K562 (cell line): Measurements from ENCODE around the gene YIPF2. TPM values are rescaled to one million over a fixed set of nuclear protein-coding genes. Genes with fewer than 3 reads are reported as not detected.

Source experiments
- ATAC-seq: fragments of 200-7000 bp; cut with Tn5 transposase; 3 replicates; pipeline ENCODE4 v1.9.1; 2020; ENCODE audit warnings: moderate library complexity
- BruUV-seq: library from RNA; stranded (reverse); fragments of 400-500 nt; replicated peaks from 2 replicates; lab custom pipeline; 2021; lab: Mats Ljungman, UMichigan
- CTCF ChIA-PET: fragments of 300-600 bp; formaldehyde crosslinking; extraction: SDS; loops from one replicate; lab custom pipeline; 2021; ENCODE audit warnings: low intra/inter-chr PET ratio; lab: Yijun Ruan, JAX
- POLR2A ChIA-PET: fragments of 300-600, 350-650 bp; sonication (Branson Sonifier 250); formaldehyde crosslinking; extraction: SDS; loops from one replicate; lab custom pipeline; 2021; ENCODE audit warnings: antibody characterized with exemption, inconsistent platforms; lab: Yijun Ruan, JAX
- DNase-seq, 4 experiments: peaks; one replicate each; pipeline versions ENCODE4 v3.0.0 to v3.0.0-alpha.2; 2011 to 2018; ENCODE audit warnings: low spot score in 3 of 4, mixed read lengths in 3 of 4; ENCODE audit errors: extremely low read depth in 1 of 4
- FAIRE-seq: peaks from 2 replicates; lab custom pipeline; 2011; peaks lifted over from hg19 to GRCh38; lab: Jason Lieb, UNC
- H2AFZ ChIP-seq: 2 replicates; pipeline ENCODE4 v1.6.0; 2011; ENCODE audit warnings: low read depth, low read length, control low read depth, inconsistent platforms
- H3K27ac ChIP-seq: fragments of 200-600 bp; 3 replicates; pipeline ENCODE4 v1.8.0; 2011; ENCODE audit warnings: low read depth, mild to moderate bottlenecking, control low read depth, inconsistent platforms, low read length, moderate library complexity, mixed read lengths; ENCODE audit errors: extremely low read depth
- H3K27me3 ChIP-seq, 2 experiments: fragments of 300-600 bp in 1 of 2; 2 replicates in 1 of 2; 3 replicates in 1 of 2; pipeline versions ENCODE4 v1.6.0 to v1.8.0; 2011; ENCODE audit warnings: inconsistent platforms in 2 of 2, low read length in 2 of 2, mild to moderate bottlenecking in 1 of 2, mixed read lengths in 1 of 2, moderate library complexity in 1 of 2; ENCODE audit not compliant: control insufficient read depth in 2 of 2, insufficient read depth in 2 of 2
- H3K36me3 ChIP-seq: fragments of 300-600 bp; 3 replicates; pipeline ENCODE4 v1.8.0; 2011; ENCODE audit warnings: mild to moderate bottlenecking, low read length, inconsistent platforms; ENCODE audit not compliant: control insufficient read depth, insufficient read depth
- H3K4me1 ChIP-seq, 2 experiments: fragments of 200-600 bp in 1 of 2; replicated peaks in 1 of 2; 2 replicates in 1 of 2; 3 replicates in 1 of 2; pipeline versions ENCODE4 v1.5.1 to v1.8.0; 2011; ENCODE audit warnings: inconsistent platforms in 2 of 2, low read length in 2 of 2, mild to moderate bottlenecking in 1 of 2, mixed read lengths in 1 of 2, moderate library complexity in 1 of 2; ENCODE audit not compliant: control insufficient read depth in 2 of 2, insufficient read depth in 2 of 2
- H3K4me2 ChIP-seq: 2 replicates; pipeline ENCODE4 v1.6.1; 2011; ENCODE audit warnings: low read length, control low read depth, inconsistent platforms, mixed read lengths; ENCODE audit not compliant: insufficient read depth
- H3K4me3 ChIP-seq: fragments of 200-600 bp; sonication (generic), shearing (Covaris generic); 2 replicates; pipeline ENCODE4 v1.5.1; 2016; ENCODE audit warnings: control low read depth, inconsistent platforms
- H3K79me2 ChIP-seq: fragments of 200-600 bp; 3 replicates; pipeline ENCODE4 v1.8.0; 2011; ENCODE audit warnings: low read length, inconsistent platforms; ENCODE audit not compliant: control insufficient read depth, insufficient read depth
- H3K9ac ChIP-seq, 2 experiments: 2 replicates each; pipeline versions ENCODE4 v1.6.0 to v1.6.1; 2011; ENCODE audit warnings: low read depth in 2 of 2, low read length in 2 of 2, control low read depth in 1 of 2, inconsistent platforms in 1 of 2, mild to moderate bottlenecking in 1 of 2, mixed read lengths in 1 of 2; ENCODE audit not compliant: insufficient read depth in 1 of 2
- H3K9me1 ChIP-seq: one replicate; pipeline ENCODE4 v1.6.0; 2011; ENCODE audit warnings: inconsistent platforms, mild to moderate bottlenecking, low read length, moderate library complexity; ENCODE audit not compliant: control insufficient read depth, insufficient read depth
- H3K9me3 ChIP-seq: replicated peaks from 2 replicates; pipeline ENCODE4 v1.5.1; 2011; ENCODE audit warnings: low read depth, low read length, inconsistent platforms; ENCODE audit not compliant: control insufficient read depth, insufficient read depth
- H4K20me1 ChIP-seq: replicated peaks from 2 replicates; pipeline ENCODE4 v1.6.1; 2011; ENCODE audit warnings: low read length, inconsistent platforms, mixed read lengths; ENCODE audit not compliant: control insufficient read depth, insufficient read depth
- HNRNPL ChIP-seq: fragments of 200-400 bp; formaldehyde crosslinking; IDR thresholded peaks from 2 replicates; pipeline ENCODE4 v1.6.1; 2017; ENCODE audit warnings: low read depth, mild to moderate bottlenecking, low read length
- MTA1 ChIP-seq: fragments of 450-650 bp; IDR thresholded peaks from 2 replicates; pipeline ENCODE4 v1.6.1; 2017; ENCODE audit warnings: borderline replicate concordance
- POLR2A ChIP-seq: fragments of 450-650 bp; conservative IDR thresholded peaks from 2 replicates; pipeline ENCODE4 v1.6.1; 2016
- SPI1 ChIP-seq: IDR thresholded peaks from 2 replicates; pipeline ENCODE4 v1.6.1; 2011; ENCODE audit warnings: low read depth, low read length, control low read depth, borderline replicate concordance
- ZNF668 ChIP-seq: fragments of 250-450 bp; sonication (Bioruptor Pico); IDR thresholded peaks from 2 replicates; pipeline ENCODE4 v1.8.0; 2022; ENCODE audit warnings: mild to moderate bottlenecking, inconsistent platforms
- WGBS: fragments of 100-300 bp; shearing (Covaris generic); methylation state at CpG from one replicate; pipeline ENCODE4 v1.1.6; 2016; ENCODE audit warnings: low coverage, mixed read lengths; ENCODE audit not compliant: insufficient coverage; ENCODE audit errors: missing lambda C conversion rate; 5-methylcytosine and 5-hydroxymethylcytosine counted together
- in situ Hi-C: fragments of 300-500 bp; cut with MboI; formaldehyde crosslinking; loops from 4 replicates; pipeline ENCODE4 v1.15.0; 2018; ENCODE audit warnings: inconsistent platforms, mixed read lengths
- intact Hi-C: fragments of 100-400 bp; cut with micrococcal nuclease; formaldehyde crosslinking; loops from 2 replicates; pipeline ENCODE4 v1.14.2; 2022
- polyA plus RNA-seq, 8 experiments: library from polyadenylated mRNA; depleted of rRNA in 4 of 8; stranded (reverse) in 5 of 8; unstranded in 3 of 8; fragments of >200 nt; fragmentation: Nextera tagmentation in 2 of 8; fragmentation: Illumina TruSeq in 1 of 8; extraction: Ambion mirVana in 2 of 8; extraction: Trizol in 1 of 8; gene quantifications; 2 replicates each; pipeline versions ENCODE4 v1.2.1 to v1.2.3, GENCODE V29; 2011 to 2014; ENCODE audit warnings: inconsistent platforms in 1 of 8, missing spikeins in 1 of 8
- total RNA-seq, 7 experiments: library from RNA; depleted of rRNA in 6 of 7; stranded (reverse); fragments of >200 nt in 6 of 7; fragmentation: Illumina TruSeq in 2 of 7; extraction: Trizol in 2 of 7; gene quantifications; 2 replicates each; pipeline versions ENCODE4 v1.2.1 to v1.2.3, GENCODE V29; 2011 to 2021; ENCODE audit warnings: low replicate concordance in 1 of 7

Gene YIPF2
- total and polyA plus RNA-seq, 9 of the 15 experiments (the other 6 are each of a cell fraction or from before 2014, with no cell fraction given), result 1.3 to 65.2 (median 31.6) TPM

- WGBS, result 90% methylated on average over 9 of the region's 10 CpGs
- no peak for ATAC-seq
- Histone ChIP-seq H3K27me3 (no peaks in the 10 kb centered on the region), H3K4me2 (no peak overlapping the region), H3K9me1 (peaks cover 5% of the 10 kb centered on the region), H3K4me3 (no peak overlapping the region), H3K79me2 (no peaks in the 10 kb centered on the region), H3K36me3 (peaks cover 80% of the 10 kb centered on the region; the same call in 1 of the 3 replicates), H4K20me1 (no peaks in the 10 kb centered on the region), H2AFZ (no peak overlapping the region), H3K4me1 (peaks cover 0 to 44% of the 10 kb centered on the region in 2 experiments; a peak in 2 of 5 replicates), H3K9me3 (no peaks in the 10 kb centered on the region), H3K27ac (no peak overlapping the region), H3K9ac (no peak overlapping the region; a peak in 1 of 4 replicates)
- intact Hi-C loops (no loop called here), in situ Hi-C loops (no loop called here)
- FAIRE-seq, result no peak
- no TSS peak for BruUV-seq
- DNase-seq, result no peak
- TF ChIP-seq SPI1, result no peak
- TF ChIP-seq HNRNPL, result no peak
- TF ChIP-seq MTA1, result no peak
- TF ChIP-seq POLR2A, result 0 out of 2 replicates have a peak, but pooled peaks have one; percentile 5
- no peak for TF ChIP-seq ZNF668
- POLR2A ChIA-PET, result interaction anchor here (0.5 to 0.6 kb wide), 3 partner anchors 10 to 260 kb away, joined by 3 read pairs; no protein-coding TSS in a partner anchor
- CTCF ChIA-PET, result no interaction called here
Observed at GRCh38 chr19:10920288-10920655, 8.2 kb downstream of the YIPF2 start.
